ENCODE measurements around the gene PDE4B. TPM values are rescaled to one million over a fixed set of nuclear protein-coding genes. Genes with fewer than 3 reads are reported as not detected.

PDE4B gene
- total RNA-seq, 1 donor from 2014 or later = 37.5 TPM

DNA sequence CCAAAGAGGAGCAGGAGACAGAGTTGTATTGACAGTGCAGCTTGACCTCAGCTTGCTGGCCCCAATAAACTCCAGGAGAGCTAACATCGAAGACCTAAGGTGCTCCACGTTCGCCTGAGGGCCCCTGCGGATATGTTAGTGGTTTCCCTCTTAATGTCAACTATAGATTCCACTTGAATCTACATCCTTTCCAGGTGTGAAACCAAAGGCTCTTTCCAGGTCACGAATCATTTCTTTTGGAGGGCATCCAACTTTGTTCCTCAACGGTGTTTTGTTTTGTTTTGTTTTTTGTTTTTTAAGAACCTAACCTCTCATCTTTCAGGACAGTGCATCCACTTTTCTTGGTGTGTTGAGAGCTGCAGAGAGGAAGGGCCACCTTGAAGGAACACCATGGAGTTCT lies 473.7 kb downstream of the PDE4B start:
- Mint-ChIP-seq H3K4me1 (peaks cover 36% of the 10 kb centered on the region), H3K27me3 (ENCODE audit: low read depth) (no peaks in the 10 kb centered on the region), H3K36me3 (ENCODE audit: low read depth) (no peaks in the 10 kb centered on the region), H3K9me3 (no peaks in the 10 kb centered on the region), H3K27ac (ENCODE audit: unreplicated experiment) (no peak overlapping the region), H3K4me3 (no peak overlapping the region)
- DNase-seq (ENCODE audit: low read depth, low spot score) = no peak
- TF ChIP-seq, protein P1, sequence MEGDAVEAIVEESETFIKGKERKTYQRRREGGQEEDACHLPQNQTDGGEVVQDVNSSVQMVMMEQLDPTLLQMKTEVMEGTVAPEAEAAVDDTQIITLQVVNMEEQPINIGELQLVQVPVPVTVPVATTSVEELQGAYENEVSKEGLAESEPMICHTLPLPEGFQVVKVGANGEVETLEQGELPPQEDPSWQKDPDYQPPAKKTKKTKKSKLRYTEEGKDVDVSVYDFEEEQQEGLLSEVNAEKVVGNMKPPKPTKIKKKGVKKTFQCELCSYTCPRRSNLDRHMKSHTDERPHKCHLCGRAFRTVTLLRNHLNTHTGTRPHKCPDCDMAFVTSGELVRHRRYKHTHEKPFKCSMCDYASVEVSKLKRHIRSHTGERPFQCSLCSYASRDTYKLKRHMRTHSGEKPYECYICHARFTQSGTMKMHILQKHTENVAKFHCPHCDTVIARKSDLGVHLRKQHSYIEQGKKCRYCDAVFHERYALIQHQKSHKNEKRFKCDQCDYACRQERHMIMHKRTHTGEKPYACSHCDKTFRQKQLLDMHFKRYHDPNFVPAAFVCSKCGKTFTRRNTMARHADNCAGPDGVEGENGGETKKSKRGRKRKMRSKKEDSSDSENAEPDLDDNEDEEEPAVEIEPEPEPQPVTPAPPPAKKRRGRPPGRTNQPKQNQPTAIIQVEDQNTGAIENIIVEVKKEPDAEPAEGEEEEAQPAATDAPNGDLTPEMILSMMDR (conservative IDR thresholded peaks at IDR 0.05) = no peak

DNA sequence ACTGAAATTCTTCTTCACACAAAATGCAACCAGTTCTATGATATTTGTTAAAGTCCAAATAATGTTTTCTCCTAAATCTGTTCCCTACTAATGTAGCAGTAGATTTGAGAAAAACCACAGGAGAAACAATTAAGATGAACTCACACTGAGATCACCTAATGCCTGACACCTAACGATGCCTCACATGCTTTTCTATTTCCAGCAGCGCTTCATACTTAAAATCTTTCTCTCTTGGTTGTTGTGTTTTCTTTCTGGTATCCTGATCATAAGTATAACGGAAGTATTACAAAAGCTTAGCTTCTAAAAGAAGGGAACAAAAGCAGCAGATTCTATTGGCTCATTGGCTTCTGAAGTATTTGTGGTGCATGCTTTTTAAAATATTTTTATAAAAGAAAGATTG lies 474.1 kb downstream of the PDE4B start:
- Mint-ChIP-seq H3K4me3 (no peak overlapping the region), H3K27me3 (ENCODE audit: low read depth) (no peaks in the 10 kb centered on the region), H3K27ac (ENCODE audit: unreplicated experiment) (no peak overlapping the region), H3K9me3 (no peaks in the 10 kb centered on the region), H3K36me3 (ENCODE audit: low read depth) (no peaks in the 10 kb centered on the region), H3K4me1 (peaks cover 36% of the 10 kb centered on the region)
- DNase-seq (ENCODE audit: low read depth, low spot score) = no peak
- TF ChIP-seq, protein P1 (conservative IDR thresholded peaks at IDR 0.05) = no peak

DNA sequence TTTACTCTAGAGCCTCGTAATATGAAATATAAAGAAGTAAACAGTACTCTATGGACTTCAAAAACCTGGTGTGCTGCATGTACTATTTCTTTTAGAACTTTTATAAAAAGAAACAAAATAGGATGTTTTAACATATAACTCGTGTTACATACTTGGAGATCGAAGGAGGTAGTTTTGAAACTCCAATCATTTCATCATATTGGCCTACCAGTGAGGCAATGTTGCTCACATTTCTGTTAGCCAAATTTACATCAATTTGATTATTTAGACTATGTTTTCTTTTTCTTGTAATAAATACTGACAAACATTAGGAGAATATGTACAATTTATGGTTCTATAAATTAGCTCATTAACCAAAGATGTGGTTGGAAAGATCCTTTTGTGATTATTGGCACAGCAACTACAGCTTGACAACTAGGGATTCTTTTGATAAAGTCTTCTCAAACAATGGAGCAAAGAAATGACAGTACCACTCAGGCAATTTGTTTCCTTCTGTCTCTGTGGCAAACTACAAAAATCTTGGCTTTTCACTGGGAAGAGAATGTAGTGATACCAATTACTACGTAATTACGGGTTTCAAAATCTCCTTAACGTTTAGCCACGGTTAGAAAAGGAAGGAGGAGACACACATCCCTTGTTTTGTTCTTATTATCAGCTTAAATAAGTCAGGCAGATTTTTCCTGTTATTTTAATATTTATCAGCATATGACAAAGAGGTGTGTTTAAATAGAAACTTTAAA lies 474.7 kb downstream of the PDE4B start:
- Mint-ChIP-seq H3K36me3 (ENCODE audit: low read depth) (no peaks in the 10 kb centered on the region), H3K4me3 (no peak overlapping the region), H3K27me3 (ENCODE audit: low read depth) (no peaks in the 10 kb centered on the region), H3K27ac (ENCODE audit: unreplicated experiment) (no peak overlapping the region), H3K4me1 (peaks cover 39% of the 10 kb centered on the region), H3K9me3 (no peaks in the 10 kb centered on the region)
- no peak for DNase-seq (ENCODE audit: low read depth, low spot score)
- TF ChIP-seq, protein P1 (conservative IDR thresholded peaks at IDR 0.05) = no peak

DNA sequence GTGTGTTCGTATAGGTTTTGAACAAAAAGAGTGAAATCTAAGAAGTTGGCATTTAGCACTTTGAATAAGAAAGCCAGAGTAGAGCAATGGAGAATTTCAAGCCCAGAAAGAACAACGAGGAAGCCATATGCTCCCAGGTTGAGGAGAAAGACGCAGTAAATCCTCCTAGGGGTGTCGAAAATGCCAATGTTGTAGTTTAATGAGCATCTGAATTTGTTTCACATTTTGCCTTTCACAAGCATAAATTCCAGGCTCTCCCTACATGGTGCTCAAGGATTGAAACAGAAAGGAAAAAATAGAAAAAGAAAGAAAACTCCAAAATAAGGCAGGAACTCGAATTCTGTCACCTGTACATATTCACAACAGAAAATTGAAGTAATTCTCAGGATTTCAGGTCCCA lies 476.5 kb downstream of the PDE4B start:
- Mint-ChIP-seq H3K27ac (ENCODE audit: unreplicated experiment) (no peak overlapping the region), H3K9me3 (no peaks in the 10 kb centered on the region), H3K4me3 (no peak overlapping the region), H3K36me3 (ENCODE audit: low read depth) (no peaks in the 10 kb centered on the region), H3K27me3 (ENCODE audit: low read depth) (no peaks in the 10 kb centered on the region), H3K4me1 (peaks cover 51% of the 10 kb centered on the region)
- TF ChIP-seq, protein P1 (conservative IDR thresholded peaks at IDR 0.05) = no peak
- DNase-seq (ENCODE audit: low read depth, low spot score) = no peak

DNA sequence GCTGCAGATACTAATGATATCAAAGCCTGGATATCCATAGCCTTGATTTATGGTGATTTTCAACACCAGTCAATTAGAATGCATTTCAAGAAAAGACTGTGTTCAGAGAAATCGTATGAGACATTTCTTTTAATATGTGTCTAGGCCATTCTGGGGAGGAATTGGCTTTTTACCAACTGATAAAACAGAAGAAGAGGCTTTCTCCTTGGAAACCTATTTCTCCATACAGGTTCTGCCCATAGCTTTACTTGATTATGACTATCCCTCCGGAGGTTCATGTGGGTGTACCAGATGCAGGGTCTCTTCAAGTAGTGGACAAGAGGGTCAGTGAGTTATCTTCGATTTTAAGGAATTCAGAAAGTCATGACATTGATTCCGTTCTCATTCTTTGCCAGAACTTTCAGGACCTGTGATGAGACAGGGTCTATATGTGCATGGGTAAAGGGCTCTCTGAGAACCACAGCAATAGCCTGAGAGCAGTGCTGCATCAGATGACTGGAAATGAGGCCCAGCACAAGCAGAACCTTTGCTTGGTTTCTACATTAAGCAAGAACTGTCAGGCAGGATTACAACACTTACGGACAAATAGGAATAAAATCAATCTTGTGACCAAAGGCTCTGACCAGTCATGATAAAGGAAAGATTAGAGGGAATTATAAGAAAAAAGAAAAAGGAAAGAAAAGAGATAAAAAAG lies 477.6 kb downstream of the PDE4B start:
- TF ChIP-seq, protein P1 (conservative IDR thresholded peaks at IDR 0.05) = no peak
- peak overlapping the region; percentile 76 for H3K27ac Mint-ChIP-seq (ENCODE audit: unreplicated experiment)
- H3K27me3 Mint-ChIP-seq (ENCODE audit: low read depth) = no peaks in the 10 kb centered on the region
- no peak for DNase-seq (ENCODE audit: low read depth, low spot score)
- peaks cover 55% of the 10 kb centered on the region for H3K4me1 Mint-ChIP-seq
- no peaks in the 10 kb centered on the region for H3K36me3 Mint-ChIP-seq (ENCODE audit: low read depth)
- no peaks in the 10 kb centered on the region for H3K9me3 Mint-ChIP-seq
- no peak overlapping the region for H3K4me3 Mint-ChIP-seq
